Omental fat pad (tissue), 4 donors: ENCODE measurements around the gene CGN. TPM values are rescaled to one million over a fixed set of nuclear protein-coding genes. Genes with fewer than 3 reads are reported as not detected.
A peak's percentile ranks its signal among the peaks of the same experiment; 100 is the strongest.

ENCODE experiments used
- ATAC-seq: fragments of 150-250 bp; one replicate; pipeline ENCODE4 v1.9.1; 2016; ENCODE audit warnings: mild to moderate bottlenecking, moderate library complexity; ENCODE audit not compliant: low FRiP score
- DNase-seq: peaks from one replicate; pipeline ENCODE4 v3.0.0-alpha.2; 2019; ENCODE audit warnings: low spot score
- CTCF ChIP-seq, 3 donors: fragments of 450-650 bp; IDR thresholded peaks; one replicate each; pipeline ENCODE4 v1.5.1; 2016 to 2017; ENCODE audit warnings: antibody characterized with exemption in 3 of 3, mild to moderate bottlenecking in 3 of 3, moderate library complexity in 2 of 3
- total RNA-seq, 4 donors: library from RNA; depleted of rRNA; stranded (reverse); fragments of >200 nt; gene quantifications; one replicate each; pipeline ENCODE4 v1.1.0, GENCODE V29; 2016

CGN gene
- total RNA-seq, 4 donors from 2014 or later = 0.32 to 44.6 (median 8.0) TPM

- no peak for TF ChIP-seq CTCF (IDR thresholded peaks at IDR 0.05)
- ATAC-seq (no peak), DNase-seq (no peak)
Measured at GRCh38 chr1:151486557-151486956, 24.6 kb upstream of the CGN start.

- DNase-seq = no peak
- no peak for ATAC-seq
- TF ChIP-seq CTCF (IDR thresholded peaks at IDR 0.05) = no peak
Measured at GRCh38 chr1:151491641-151492040, 19.5 kb upstream of the CGN start.

- TF ChIP-seq CTCF (IDR thresholded peaks at IDR 0.05) = no peak
- no peak for ATAC-seq
Measured at GRCh38 chr1:151492120-151492519, 19.1 kb upstream of the CGN start.

GRCh38 chr1:151493042-151493441 is 18.1 kb upstream of the CGN start:
- TF ChIP-seq CTCF (IDR thresholded peaks at IDR 0.05) = no peak
- ATAC-seq = no peak
- no peak for DNase-seq

More at GRCh38 chr1:151492120-151492519, 19.1 kb upstream of the CGN start:
- no peak for DNase-seq

GRCh38 chr1:151494741-151495281 is 16.4 kb upstream of the CGN start:
- no peak for DNase-seq
- TF ChIP-seq CTCF (IDR thresholded peaks at IDR 0.05) = no peak
- ATAC-seq = peak; percentile 91

GRCh38 chr1:151495316-151495715 is 15.9 kb upstream of the CGN start:
- DNase-seq = no peak

More at GRCh38 chr1:151495316-151495715, 15.9 kb upstream of the CGN start:
- no peak for TF ChIP-seq CTCF (IDR thresholded peaks at IDR 0.05)
- no peak for ATAC-seq
